ENCODE data around the gene GTF2H4. TPM values are rescaled to one million over a fixed set of nuclear protein-coding genes. Genes with fewer than 3 reads are reported as not detected.
A peak's percentile ranks its signal among the peaks of the same experiment; 100 is the strongest.

The GTF2H4 gene
- total RNA-seq, 1 donor from 2014 or later = 23.0 TPM

DNA sequence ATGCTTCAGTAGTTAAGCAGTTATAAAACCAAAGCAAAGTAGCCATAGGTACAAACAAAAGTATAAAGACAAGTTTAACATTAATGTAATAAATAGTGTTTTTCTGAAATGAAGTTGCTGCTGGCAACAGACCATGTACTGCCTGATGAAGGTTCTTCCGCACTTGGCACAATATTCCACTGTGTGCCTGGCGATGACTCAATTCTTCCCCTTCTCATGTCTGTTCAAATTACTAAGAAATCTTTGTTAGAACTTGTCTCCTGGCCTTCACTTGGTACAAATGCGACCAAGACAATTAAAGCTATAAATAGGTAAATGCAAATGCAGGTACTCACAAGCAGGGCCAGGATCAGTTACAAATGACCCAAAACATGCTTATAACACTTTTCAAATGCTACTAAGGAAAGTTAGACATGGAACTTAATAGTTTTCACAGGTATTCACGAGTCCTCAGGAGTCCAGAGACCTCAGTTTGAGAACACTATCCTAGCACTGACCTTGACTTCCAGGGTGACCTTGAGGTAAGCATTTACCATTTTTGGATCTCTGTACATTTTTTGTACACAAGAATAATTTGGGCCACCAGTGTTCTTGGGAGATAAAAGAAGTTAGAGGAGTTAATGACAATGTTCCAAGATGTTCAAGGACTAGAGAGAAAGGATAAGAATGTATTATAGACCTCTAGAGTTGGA lies 31.8 kb upstream of the GTF2H4 start:
- peaks cover 10% of the 10 kb centered on the region for H3K9me3 ChIP-seq (replicated peaks)
- no peaks in the 10 kb centered on the region for H3K27me3 ChIP-seq (ENCODE audit: low read depth)
- DNase-seq = no peak
- TF ChIP-seq, protein P1, sequence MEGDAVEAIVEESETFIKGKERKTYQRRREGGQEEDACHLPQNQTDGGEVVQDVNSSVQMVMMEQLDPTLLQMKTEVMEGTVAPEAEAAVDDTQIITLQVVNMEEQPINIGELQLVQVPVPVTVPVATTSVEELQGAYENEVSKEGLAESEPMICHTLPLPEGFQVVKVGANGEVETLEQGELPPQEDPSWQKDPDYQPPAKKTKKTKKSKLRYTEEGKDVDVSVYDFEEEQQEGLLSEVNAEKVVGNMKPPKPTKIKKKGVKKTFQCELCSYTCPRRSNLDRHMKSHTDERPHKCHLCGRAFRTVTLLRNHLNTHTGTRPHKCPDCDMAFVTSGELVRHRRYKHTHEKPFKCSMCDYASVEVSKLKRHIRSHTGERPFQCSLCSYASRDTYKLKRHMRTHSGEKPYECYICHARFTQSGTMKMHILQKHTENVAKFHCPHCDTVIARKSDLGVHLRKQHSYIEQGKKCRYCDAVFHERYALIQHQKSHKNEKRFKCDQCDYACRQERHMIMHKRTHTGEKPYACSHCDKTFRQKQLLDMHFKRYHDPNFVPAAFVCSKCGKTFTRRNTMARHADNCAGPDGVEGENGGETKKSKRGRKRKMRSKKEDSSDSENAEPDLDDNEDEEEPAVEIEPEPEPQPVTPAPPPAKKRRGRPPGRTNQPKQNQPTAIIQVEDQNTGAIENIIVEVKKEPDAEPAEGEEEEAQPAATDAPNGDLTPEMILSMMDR (IDR thresholded peaks at IDR 0.05; ENCODE audit: borderline replicate concordance) = no peak
- H3K36me3 ChIP-seq = no peaks in the 10 kb centered on the region
- no peak overlapping the region for H3K4me3 ChIP-seq
- intact Hi-C loops (cut with micrococcal nuclease) = loop anchor here (5.0 kb wide), 1 partner anchor 49 kb away; no protein-coding TSS in a partner anchor
- peaks cover 17% of the 10 kb centered on the region for H3K4me1 ChIP-seq
- H3K27ac ChIP-seq (replicated peaks) = no peak overlapping the region

DNA sequence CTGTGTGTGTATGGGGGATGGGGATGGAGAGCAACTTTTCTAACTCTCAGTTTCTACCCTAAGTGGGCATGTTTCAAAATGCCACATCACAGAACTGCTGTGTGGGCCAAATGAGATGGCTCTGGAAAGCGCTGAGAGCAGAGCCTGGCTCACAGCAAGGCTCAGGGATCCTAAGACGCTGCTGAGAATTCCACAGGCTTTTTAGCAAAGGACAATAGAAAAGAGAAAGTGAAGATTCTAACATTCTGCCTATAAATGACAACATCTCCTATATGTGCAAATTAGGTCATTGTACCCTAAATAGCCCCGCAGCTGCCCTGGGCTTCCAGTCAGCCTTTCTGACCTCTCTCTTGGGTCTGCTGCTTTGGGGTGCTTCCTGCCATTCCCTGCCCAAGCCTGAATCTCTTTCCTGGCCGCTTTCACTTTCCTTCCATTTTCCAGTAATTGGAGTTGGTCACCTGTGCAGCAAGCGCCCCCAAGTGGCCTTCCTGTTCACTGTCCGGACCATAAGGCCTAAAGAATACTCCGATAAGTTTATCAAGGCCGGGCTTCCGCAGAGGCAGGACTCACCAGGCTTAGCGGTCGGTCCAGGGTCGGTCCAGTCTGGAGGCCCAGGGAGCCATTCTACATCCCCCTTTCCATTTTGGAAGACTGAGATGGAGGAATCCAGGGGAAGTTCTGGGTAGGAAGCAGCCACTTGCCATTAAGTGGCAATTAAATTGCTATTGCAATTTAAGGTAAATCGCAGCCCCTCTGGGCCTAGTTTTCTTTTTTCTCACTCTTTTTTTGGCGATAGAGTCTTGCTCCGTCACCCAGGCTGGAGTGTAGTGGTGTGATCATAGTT lies 30.4 kb upstream of the GTF2H4 start:
- Histone ChIP-seq H3K36me3 (no peaks in the 10 kb centered on the region), H3K9me3 (replicated peaks) (no peaks in the 10 kb centered on the region), H3K4me3 (peak overlapping the region; percentile 59), H3K27me3 (ENCODE audit: low read depth) (no peaks in the 10 kb centered on the region), H3K4me1 (peaks cover 28% of the 10 kb centered on the region), H3K27ac (replicated peaks) (peak overlapping the region; percentile 79)
- peak; percentile 90 for DNase-seq
- TF ChIP-seq, protein P1 (IDR thresholded peaks at IDR 0.05; ENCODE audit: borderline replicate concordance) = peak; percentile 91
- intact Hi-C loops (cut with micrococcal nuclease) = loop anchor here (5.0 kb wide), 1 partner anchor 50 kb away; no protein-coding TSS in a partner anchor

DNA sequence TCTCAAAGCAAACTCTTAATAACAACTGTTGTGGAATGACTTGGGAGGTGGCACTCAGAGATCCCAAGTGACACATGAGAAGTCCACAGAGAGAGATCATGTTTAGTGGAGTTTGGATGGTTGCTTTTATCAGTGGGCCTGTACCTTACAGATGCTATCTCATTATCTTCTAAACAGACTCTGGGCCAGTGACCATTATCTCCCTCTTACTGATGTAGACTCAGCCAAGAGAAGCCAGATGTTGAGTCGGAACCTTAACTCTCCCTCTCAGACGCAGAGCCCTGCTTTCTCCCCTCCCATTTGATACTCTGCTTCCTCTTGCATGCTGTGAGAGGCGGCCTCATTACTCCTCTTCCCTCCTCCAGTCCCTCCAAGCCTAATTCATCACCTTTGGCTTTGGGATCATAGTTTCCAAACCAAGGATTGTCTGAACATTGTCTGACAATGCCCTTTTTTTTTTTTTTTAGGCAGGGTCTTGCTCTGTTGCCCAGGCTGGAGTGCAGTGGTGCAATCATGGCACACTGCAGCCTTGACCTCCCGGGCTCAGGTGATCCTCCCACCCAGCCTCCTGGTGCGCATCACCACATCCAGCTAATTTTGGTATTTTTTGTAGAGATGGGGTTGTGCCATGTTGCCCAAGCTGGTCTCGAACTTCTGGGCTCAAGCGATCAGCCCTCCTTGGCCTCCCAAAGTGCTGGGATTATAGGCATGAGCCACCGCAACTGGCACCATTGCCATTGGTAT lies 28.2 kb upstream of the GTF2H4 start:
- DNase-seq = no peak
- Histone ChIP-seq H3K4me1 (peaks cover 48% of the 10 kb centered on the region), H3K27ac (replicated peaks) (no peak overlapping the region), H3K27me3 (ENCODE audit: low read depth) (no peaks in the 10 kb centered on the region), H3K36me3 (no peaks in the 10 kb centered on the region), H3K9me3 (replicated peaks) (no peaks in the 10 kb centered on the region), H3K4me3 (no peak overlapping the region)
- TF ChIP-seq, protein P1 (IDR thresholded peaks at IDR 0.05; ENCODE audit: borderline replicate concordance) = no peak
- intact Hi-C loops (cut with micrococcal nuclease) = loop anchor here (5.0 to 10.0 kb wide), 2 partner anchors 53 to 135 kb away; partner anchors contain the start of genes FLOT1 and IER3

GRCh38 chr6:30880698-30881252 lies 27.2 kb upstream of the GTF2H4 start:
- H3K4me3 ChIP-seq = no peak overlapping the region
- intact Hi-C loops (cut with micrococcal nuclease) = loop anchor here (10.0 kb wide), 1 partner anchor 136 kb away; the partner anchor contains the start of genes FLOT1 and IER3

More at GRCh38 chr6:30880698-30881252, 27.2 kb upstream of the GTF2H4 start:
- Histone ChIP-seq H3K36me3 (no peaks in the 10 kb centered on the region), H3K9me3 (replicated peaks) (no peaks in the 10 kb centered on the region), H3K4me1 (peaks cover 57% of the 10 kb centered on the region), H3K27me3 (ENCODE audit: low read depth) (no peaks in the 10 kb centered on the region), H3K27ac (replicated peaks) (no peak overlapping the region)
- TF ChIP-seq, protein P1 (IDR thresholded peaks at IDR 0.05; ENCODE audit: borderline replicate concordance) = no peak
- DNase-seq = no peak

Data from left ventricle myocardium inferior (tissue), 1 donor.